Measurements from ENCODE around the gene COL6A1.

DNA sequence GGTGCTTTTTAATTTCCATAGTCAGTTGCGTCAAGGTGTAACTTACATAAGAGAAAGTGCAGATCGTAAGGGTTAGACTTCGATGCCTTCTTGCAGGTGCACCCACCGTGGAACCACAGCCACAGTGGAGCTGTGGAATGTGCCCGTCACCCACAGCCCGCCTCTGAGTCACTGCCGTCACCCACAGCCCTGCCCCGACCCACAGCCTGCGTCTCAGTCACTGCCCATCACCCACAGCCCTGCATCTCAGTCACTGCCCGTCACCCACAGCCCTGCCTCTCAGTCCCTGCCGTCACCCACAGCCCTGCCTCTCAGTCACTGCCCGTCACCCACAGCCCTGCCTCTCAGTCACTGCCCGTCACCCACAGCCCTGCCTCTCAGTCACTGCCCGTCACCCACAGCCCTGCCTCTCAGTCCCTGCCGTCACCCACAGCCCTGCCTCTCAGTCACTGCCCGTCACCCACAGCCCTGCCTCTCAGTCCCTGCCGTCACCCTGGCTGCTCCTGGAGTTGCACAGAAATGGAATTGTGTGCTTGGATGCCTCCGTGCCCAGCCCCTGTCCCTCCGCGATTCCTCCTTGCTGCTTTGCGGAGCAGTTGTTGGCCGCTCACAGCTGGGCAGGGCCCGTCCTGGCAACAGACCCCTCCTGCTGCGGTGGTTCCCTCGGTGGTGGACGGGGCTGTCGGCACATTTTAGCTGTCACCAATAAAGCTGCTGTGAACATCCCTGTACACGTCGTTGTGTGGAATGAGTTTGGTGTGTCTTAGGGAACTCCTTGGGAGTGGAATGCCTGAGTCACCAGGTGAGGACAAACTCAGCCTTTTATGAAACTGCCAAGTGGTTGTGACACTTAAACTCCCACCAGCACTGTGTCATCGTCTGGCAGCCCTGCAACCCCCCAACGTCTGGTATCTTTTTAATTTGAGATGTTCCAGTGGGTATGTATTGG is 71.4 kb downstream of the COL6A1 start:
- no peak for TF ChIP-seq SUZ12 (IDR thresholded peaks at IDR 0.05; ENCODE audit: extremely low read depth, insufficient read depth, insufficient read length)
- no peak for TF ChIP-seq ZNF274 (IDR thresholded peaks at IDR 0.05; ENCODE audit: low read depth, low read length)
- TF ChIP-seq YY1 (IDR thresholded peaks at IDR 0.05; ENCODE audit: insufficient read depth, insufficient read length), result no peak
